Neural progenitor cell (in vitro differentiated cells): ENCODE measurements around the gene PDGFB. TPM values are rescaled to one million over a fixed set of nuclear protein-coding genes. Genes with fewer than 3 reads are reported as not detected.

ENCODE experiments used
- DNase-seq: peaks from one replicate; pipeline ENCODE4 v3.0.0-alpha.2; 2016; ENCODE audit warnings: low spot score
- H2AFZ ChIP-seq: fragments of 200-600 bp; sonication (generic); replicated peaks from 2 replicates; pipeline ENCODE4 v1.6.1; 2016; ENCODE audit warnings: antibody characterized with exemption
- H3F3A ChIP-seq: fragments of 200-600 bp; sonication (generic); 2 replicates; pipeline ENCODE4 v1.6.1; 2016; ENCODE audit warnings: antibody characterized with exemption, low read depth
- H3K27ac ChIP-seq: fragments of 200-600 bp; sonication (generic); 2 replicates; pipeline ENCODE4 v1.5.1; 2016; ENCODE audit warnings: mild to moderate bottlenecking
- H3K27me3 ChIP-seq: fragments of 200-600 bp; sonication (generic); 2 replicates; pipeline ENCODE4 v1.6.1; 2016; ENCODE audit warnings: mild to moderate bottlenecking, moderate library complexity
- H3K36me3 ChIP-seq: fragments of 200-600 bp; sonication (generic); 2 replicates; pipeline ENCODE4 v1.5.1; 2016
- H3K4me1 ChIP-seq: fragments of 200-600 bp; sonication (generic); 2 replicates; pipeline ENCODE4 v1.6.1; 2016; ENCODE audit warnings: mixed run types
- H3K4me2 ChIP-seq: fragments of 200-600 bp; sonication (generic); 2 replicates; pipeline ENCODE4 v1.6.1; 2016
- H3K4me3 ChIP-seq: fragments of 200-600 bp; sonication (generic); 2 replicates; pipeline ENCODE4 v1.5.1; 2016
- H3K79me2 ChIP-seq: fragments of 200-600 bp; sonication (generic); 2 replicates; pipeline ENCODE4 v1.6.1; 2016; ENCODE audit warnings: low read depth
- H3K9ac ChIP-seq: fragments of 200-600 bp; sonication (generic); 2 replicates; pipeline ENCODE4 v1.6.1; 2016
- H3K9me3 ChIP-seq: fragments of 200-600 bp; sonication (generic); 2 replicates; pipeline ENCODE4 v1.5.1; 2016; ENCODE audit warnings: low read depth
- H4K20me1 ChIP-seq: fragments of 200-600 bp; sonication (generic); 2 replicates; pipeline ENCODE4 v1.6.1; 2016; ENCODE audit warnings: low read depth
- H3K27ac Mint-ChIP-seq: 3 replicates; pipeline ENCODE4 v1.8.0; 2021; ENCODE audit warnings: mixed read lengths
- H3K27me3 Mint-ChIP-seq: 2 replicates; pipeline ENCODE4 v1.8.0; 2022; ENCODE audit warnings: low read depth, mild to moderate bottlenecking, inconsistent platforms, moderate library complexity, mixed read lengths; ENCODE audit not compliant: insufficient read depth
- H3K36me3 Mint-ChIP-seq: 3 replicates; pipeline ENCODE4 v1.8.0; 2021; ENCODE audit warnings: mixed read lengths
- H3K4me1 Mint-ChIP-seq: 3 replicates; pipeline ENCODE4 v1.8.0; 2021; ENCODE audit warnings: mixed read lengths
- H3K4me3 Mint-ChIP-seq: 3 replicates; pipeline ENCODE4 v1.8.0; 2021; ENCODE audit warnings: mild to moderate bottlenecking, moderate library complexity, mixed read lengths
- H3K9me3 Mint-ChIP-seq: 3 replicates; pipeline ENCODE4 v1.8.0; 2020; ENCODE audit warnings: mixed read lengths
- EZH2 ChIP-seq: fragments of 200-600 bp; sonication (generic); IDR thresholded peaks from 2 replicates; pipeline ENCODE4 v1.6.1; 2017; ENCODE audit warnings: antibody characterized with exemption, mild to moderate bottlenecking, moderate library complexity
- EZH2phosphoT487 ChIP-seq: fragments of 200-600 bp; sonication (generic); IDR thresholded peaks from 2 replicates; pipeline ENCODE4 v1.6.1; 2017; ENCODE audit warnings: antibody characterized with exemption
- total RNA-seq: library from RNA; depleted of rRNA; stranded (reverse); fragments of >200 nt; gene quantifications from 2 replicates; pipeline ENCODE4 v1.2.3, GENCODE V29; 2015; ENCODE audit warnings: low replicate concordance
- TF ChIP-seq, protein P1 (sequence below): fragments of 200-600 bp; sonication (generic); IDR thresholded peaks from 2 replicates; pipeline ENCODE4 v1.5.1; 2017; ENCODE audit warnings: antibody characterized with exemption, mild to moderate bottlenecking

The PDGFB gene
- total RNA-seq, 1 donor from 2014 or later: 0.15 TPM

DNA sequence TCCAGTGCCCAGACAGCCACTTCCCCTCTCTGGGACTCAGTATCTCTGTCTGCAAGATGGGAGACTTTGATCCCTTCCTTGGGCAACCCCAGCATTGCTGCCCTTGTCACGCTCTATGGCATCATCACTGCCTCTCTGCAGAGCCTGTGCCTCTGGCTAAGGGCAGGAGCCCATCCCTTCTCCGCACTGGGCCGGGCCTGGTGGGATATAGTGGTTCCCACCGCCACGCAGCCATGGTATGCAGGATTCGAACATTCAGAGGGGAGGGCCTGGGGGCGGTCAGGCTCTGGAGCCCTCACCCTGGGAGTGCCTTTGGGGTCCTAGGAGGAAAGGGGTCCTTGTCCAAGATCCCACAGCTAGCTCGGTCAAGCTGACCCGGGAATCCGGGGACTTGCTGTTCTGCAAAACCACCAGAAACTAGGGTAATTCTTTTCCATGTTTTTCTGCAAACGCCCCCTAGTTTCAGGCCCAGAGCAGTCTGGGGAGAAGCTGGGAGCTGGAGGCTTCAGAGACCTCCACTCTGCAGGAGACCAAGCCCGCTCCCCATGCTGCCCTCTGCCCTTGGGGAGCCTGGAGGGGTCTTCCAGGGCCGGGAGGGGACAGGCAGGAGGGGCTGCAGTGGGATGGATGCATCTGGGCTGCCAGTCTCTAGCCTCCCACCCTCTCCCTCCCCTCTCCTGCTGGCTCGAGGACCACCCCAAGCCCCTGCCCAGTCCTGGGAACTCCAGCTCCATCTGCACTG, 67.9 kb downstream of the PDGFB start:
- Mint-ChIP-seq H3K9me3 (peaks cover 3% of the 10 kb centered on the region), H3K36me3 (no peaks in the 10 kb centered on the region), H3K4me1 (peaks cover 73% of the 10 kb centered on the region), H3K4me3 (no peak overlapping the region), H3K27ac (peak overlapping the region; percentile 78), H3K27me3 (peaks cover 17% of the 10 kb centered on the region)
- no peak overlapping the region for H3K27ac ChIP-seq
- no peak for TF ChIP-seq EZH2phosphoT487
- TF ChIP-seq, protein P1, sequence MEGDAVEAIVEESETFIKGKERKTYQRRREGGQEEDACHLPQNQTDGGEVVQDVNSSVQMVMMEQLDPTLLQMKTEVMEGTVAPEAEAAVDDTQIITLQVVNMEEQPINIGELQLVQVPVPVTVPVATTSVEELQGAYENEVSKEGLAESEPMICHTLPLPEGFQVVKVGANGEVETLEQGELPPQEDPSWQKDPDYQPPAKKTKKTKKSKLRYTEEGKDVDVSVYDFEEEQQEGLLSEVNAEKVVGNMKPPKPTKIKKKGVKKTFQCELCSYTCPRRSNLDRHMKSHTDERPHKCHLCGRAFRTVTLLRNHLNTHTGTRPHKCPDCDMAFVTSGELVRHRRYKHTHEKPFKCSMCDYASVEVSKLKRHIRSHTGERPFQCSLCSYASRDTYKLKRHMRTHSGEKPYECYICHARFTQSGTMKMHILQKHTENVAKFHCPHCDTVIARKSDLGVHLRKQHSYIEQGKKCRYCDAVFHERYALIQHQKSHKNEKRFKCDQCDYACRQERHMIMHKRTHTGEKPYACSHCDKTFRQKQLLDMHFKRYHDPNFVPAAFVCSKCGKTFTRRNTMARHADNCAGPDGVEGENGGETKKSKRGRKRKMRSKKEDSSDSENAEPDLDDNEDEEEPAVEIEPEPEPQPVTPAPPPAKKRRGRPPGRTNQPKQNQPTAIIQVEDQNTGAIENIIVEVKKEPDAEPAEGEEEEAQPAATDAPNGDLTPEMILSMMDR: no peak
- TF ChIP-seq EZH2: no peak
- no peaks in the 10 kb centered on the region for H3K79me2 ChIP-seq
- H2AFZ ChIP-seq: no peak overlapping the region
- H3K4me3 ChIP-seq: no peak overlapping the region
- H4K20me1 ChIP-seq: no peaks in the 10 kb centered on the region
- H3K27me3 ChIP-seq: no peaks in the 10 kb centered on the region
- DNase-seq: no peak
- peak overlapping the region; percentile 30 for H3K4me2 ChIP-seq
- H3K4me1 ChIP-seq: peaks cover 60% of the 10 kb centered on the region
- no peaks in the 10 kb centered on the region for H3K36me3 ChIP-seq
- no peaks in the 10 kb centered on the region for H3K9me3 ChIP-seq
- H3F3A ChIP-seq: peaks cover 42% of the 10 kb centered on the region
- H3K9ac ChIP-seq: no peak overlapping the region

DNA sequence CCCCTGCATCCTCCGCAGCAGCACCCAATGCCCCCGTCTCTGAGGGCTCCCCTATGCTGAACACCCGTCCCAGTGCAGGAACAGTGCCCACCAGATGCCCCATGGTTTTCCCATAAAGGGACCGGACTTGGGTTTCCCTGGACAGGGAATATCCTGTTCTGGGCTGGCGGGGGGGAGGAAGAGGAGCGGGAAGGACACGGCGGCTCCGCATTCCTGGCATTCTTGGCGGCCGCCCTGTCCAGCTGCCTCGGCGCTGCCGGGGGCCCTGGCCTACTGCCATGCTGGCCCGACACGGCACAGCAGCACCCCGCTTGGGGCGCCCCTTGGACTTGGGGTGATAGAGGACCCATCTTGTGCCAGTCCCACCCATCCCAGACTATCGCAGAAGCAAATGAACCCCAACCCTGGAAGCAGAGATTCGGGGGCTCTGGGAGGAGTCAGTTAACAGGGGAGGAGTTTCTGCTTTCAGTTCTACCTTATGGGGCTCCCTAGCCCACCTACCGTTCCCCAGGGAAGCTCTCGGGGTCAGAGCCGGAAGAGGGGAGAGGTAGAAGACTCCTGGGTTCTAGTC, 68.6 kb downstream of the PDGFB start:
- Histone ChIP-seq H3K4me2 (peak overlapping the region; percentile 30), H2AFZ (no peak overlapping the region), H3F3A (peaks cover 42% of the 10 kb centered on the region), H3K4me3 (no peak overlapping the region), H3K27me3 (no peaks in the 10 kb centered on the region), H3K36me3 (no peaks in the 10 kb centered on the region), H3K27ac (peak overlapping the region; percentile 11), H3K4me1 (peaks cover 66% of the 10 kb centered on the region), H4K20me1 (no peaks in the 10 kb centered on the region), H3K9me3 (no peaks in the 10 kb centered on the region), H3K9ac (no peak overlapping the region), H3K79me2 (no peaks in the 10 kb centered on the region)
- peak; percentile 93 for DNase-seq
- Mint-ChIP-seq H3K9me3 (peaks cover 1% of the 10 kb centered on the region), H3K27me3 (peaks cover 15% of the 10 kb centered on the region), H3K36me3 (no peaks in the 10 kb centered on the region), H3K4me1 (peaks cover 76% of the 10 kb centered on the region), H3K27ac (peak overlapping the region; percentile 83), H3K4me3 (no peak overlapping the region)
- TF ChIP-seq EZH2phosphoT487 (no peak), EZH2 (no peak)
- TF ChIP-seq, protein P1: no peak

DNA sequence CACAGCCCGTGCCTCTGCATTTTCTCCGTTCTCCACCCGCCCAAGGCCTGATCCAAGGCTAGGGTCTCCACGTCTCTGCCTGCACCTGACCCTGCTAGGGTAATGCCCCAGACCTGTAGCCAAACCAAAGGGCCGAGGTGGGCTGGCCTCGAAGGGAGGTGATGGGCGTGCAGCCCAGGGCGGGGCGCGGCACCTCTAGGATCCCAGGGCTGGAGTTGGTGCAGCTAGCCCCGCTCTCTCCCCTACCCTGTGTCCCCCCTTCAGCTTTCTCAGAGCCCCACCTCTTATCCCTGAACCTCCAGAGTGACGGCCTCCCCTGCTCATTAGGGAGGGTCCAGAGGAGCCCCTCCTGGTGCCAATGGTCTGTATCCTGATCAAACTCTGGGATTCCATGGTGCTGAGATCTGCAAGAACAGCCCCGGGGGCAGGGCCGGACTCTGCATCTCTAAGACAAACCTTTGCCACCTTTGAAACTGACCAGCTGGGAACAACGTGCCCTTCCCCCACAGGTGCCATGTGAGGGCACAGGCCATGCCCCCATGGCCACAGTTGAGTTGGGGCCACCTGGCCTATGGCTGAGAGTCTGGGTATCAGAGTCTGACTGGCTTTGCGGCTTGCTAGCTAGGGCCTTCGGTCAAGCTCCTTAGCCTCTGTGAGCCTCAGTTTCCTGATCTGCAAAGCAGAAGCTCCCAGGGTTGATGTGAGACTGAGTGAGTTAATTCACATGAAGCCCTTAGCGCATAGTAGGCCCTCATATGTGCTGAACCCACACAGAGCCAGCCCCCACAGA, 69.2 kb downstream of the PDGFB start:
- no peaks in the 10 kb centered on the region for H3K9me3 Mint-ChIP-seq
- H3K36me3 Mint-ChIP-seq: no peaks in the 10 kb centered on the region
- no peak for DNase-seq
- H3K27me3 ChIP-seq: no peaks in the 10 kb centered on the region
- peaks cover 66% of the 10 kb centered on the region for H3K4me1 ChIP-seq
- H3K4me1 Mint-ChIP-seq: peaks cover 77% of the 10 kb centered on the region
- H3K9me3 ChIP-seq: no peaks in the 10 kb centered on the region
- H3K4me2 ChIP-seq: peak overlapping the region; percentile 30
- H3K9ac ChIP-seq: no peak overlapping the region
- no peak overlapping the region for H3K4me3 ChIP-seq
- H3K79me2 ChIP-seq: no peaks in the 10 kb centered on the region
- TF ChIP-seq EZH2phosphoT487 (no peak), EZH2 (no peak)
- TF ChIP-seq, protein P1: no peak
- peak overlapping the region; percentile 60 for H3K27ac Mint-ChIP-seq
- H3K27ac ChIP-seq: peak overlapping the region; percentile 20
- H3K4me3 Mint-ChIP-seq: no peak overlapping the region
- peaks cover 14% of the 10 kb centered on the region for H3K27me3 Mint-ChIP-seq
- no peaks in the 10 kb centered on the region for H4K20me1 ChIP-seq
- peaks cover 43% of the 10 kb centered on the region for H3F3A ChIP-seq
- H3K36me3 ChIP-seq: no peaks in the 10 kb centered on the region
- no peak overlapping the region for H2AFZ ChIP-seq
